ENCODE results near the gene CBL.

DNA sequence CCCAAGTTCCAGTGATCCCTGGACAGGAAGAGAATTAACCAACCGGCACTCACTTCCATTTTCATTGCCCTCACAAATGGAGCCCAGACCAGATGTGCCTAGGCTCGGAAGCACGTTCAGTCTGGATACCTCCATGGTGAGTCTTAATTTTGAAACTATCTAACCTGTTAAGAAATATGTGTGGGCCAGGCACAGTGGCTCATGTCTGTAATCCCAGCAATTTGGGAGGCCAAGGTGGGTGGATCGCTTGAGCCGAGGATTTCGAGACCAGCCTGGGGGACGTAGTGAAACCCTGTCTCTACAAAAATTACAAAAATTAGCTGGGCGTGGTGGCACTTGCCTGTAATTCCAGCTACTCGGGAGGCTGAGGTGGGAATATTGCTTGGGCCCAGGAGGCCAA lies 79.3 kb downstream of the CBL start:
- TF ChIP-seq, protein P1, sequence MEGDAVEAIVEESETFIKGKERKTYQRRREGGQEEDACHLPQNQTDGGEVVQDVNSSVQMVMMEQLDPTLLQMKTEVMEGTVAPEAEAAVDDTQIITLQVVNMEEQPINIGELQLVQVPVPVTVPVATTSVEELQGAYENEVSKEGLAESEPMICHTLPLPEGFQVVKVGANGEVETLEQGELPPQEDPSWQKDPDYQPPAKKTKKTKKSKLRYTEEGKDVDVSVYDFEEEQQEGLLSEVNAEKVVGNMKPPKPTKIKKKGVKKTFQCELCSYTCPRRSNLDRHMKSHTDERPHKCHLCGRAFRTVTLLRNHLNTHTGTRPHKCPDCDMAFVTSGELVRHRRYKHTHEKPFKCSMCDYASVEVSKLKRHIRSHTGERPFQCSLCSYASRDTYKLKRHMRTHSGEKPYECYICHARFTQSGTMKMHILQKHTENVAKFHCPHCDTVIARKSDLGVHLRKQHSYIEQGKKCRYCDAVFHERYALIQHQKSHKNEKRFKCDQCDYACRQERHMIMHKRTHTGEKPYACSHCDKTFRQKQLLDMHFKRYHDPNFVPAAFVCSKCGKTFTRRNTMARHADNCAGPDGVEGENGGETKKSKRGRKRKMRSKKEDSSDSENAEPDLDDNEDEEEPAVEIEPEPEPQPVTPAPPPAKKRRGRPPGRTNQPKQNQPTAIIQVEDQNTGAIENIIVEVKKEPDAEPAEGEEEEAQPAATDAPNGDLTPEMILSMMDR (IDR thresholded peaks at IDR 0.05) = no peak
- TF ChIP-seq POLR2A (IDR thresholded peaks at IDR 0.05) = no peak
